ENCODE results near the gene QRFPR.

DNA sequence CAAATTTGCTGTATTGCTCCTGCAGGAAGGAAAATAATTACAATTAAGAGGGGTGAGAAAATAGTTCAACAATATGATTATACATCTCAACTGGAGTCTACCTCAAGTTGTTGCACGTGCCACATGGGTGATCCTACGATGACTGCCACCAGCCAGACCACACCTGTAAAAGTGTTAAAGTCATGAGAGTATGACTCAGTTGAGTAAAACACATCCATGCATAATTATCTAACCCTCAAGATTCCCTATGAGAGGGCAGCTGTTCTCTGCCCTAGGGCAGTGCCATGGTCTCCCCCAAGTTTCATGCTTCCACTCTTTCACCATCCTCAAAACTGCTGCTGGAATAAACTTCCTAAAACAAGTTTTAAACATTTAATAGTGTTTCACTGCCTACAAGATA lies 44.1 kb downstream of the QRFPR start:
- TF ChIP-seq CTCF (conservative IDR thresholded peaks at IDR 0.05 in 1 of 2, IDR thresholded peaks at IDR 0.05 in 1 of 2; ENCODE audit: extremely low read depth in 1 of 2, insufficient read depth in 1 of 2, low read depth in 1 of 2, low read length in 2 of 2) (no peak), EZH2 (IDR thresholded peaks at IDR 0.05; ENCODE audit: borderline replicate concordance, low read length) (no peak)
